HCT116 (cell line): ENCODE measurements around the gene LCMT1.

Source experiments
- EGR1 ChIP-seq: IDR thresholded peaks from 2 replicates; pipeline ENCODE4 v1.6.1; 2012; ENCODE audit warnings: low read depth
- ELF1 ChIP-seq: IDR thresholded peaks from 2 replicates; pipeline ENCODE4 v1.6.1; 2012; ENCODE audit warnings: low read depth, borderline replicate concordance
- EZH2 ChIP-seq: fragments of 200-600 bp; sonication (generic); IDR thresholded peaks from 2 replicates; pipeline ENCODE4 v1.6.1; 2017; ENCODE audit warnings: antibody characterized with exemption, mixed run types
- MAX ChIP-seq: IDR thresholded peaks from 2 replicates; pipeline ENCODE4 v1.6.1; 2012
- POLR2A ChIP-seq: IDR thresholded peaks from 2 replicates; pipeline ENCODE4 v1.7.0; 2011; ENCODE audit warnings: borderline replicate concordance; ENCODE audit not compliant: insufficient read depth, insufficient read length; ENCODE audit errors: extremely low read depth
- RAD21 ChIP-seq: IDR thresholded peaks from 2 replicates; pipeline ENCODE4 v1.6.1; 2012; ENCODE audit warnings: low read depth, mild to moderate bottlenecking
- SP1 ChIP-seq: IDR thresholded peaks from 2 replicates; pipeline ENCODE4 v1.6.1; 2012; ENCODE audit warnings: low read depth
- YY1 ChIP-seq: IDR thresholded peaks from 2 replicates; pipeline ENCODE4 v1.6.1; 2011; ENCODE audit warnings: low read length, low read depth, moderate library complexity, mild to moderate bottlenecking; ENCODE audit not compliant: insufficient replicate concordance; ENCODE audit errors: extremely low read depth
- TF ChIP-seq, protein P1 (sequence below): IDR thresholded peaks from 2 replicates; pipeline ENCODE4 v1.6.1; 2012
- TF ChIP-seq, protein P2 (sequence below), 3 experiments: fragments of 200-600 bp in 1 of 3; sonication (generic) in 1 of 3; IDR thresholded peaks in 2 of 3; conservative IDR thresholded peaks in 1 of 3; 2 replicates each; pipeline ENCODE4 v1.5.1; 2012 to 2017; ENCODE audit warnings: low read depth in 2 of 3, low read length in 2 of 3, antibody characterized with exemption in 1 of 3, borderline replicate concordance in 1 of 3, control low read depth in 1 of 3, mild to moderate bottlenecking in 1 of 3, mixed read lengths in 1 of 3, mixed run types in 1 of 3, moderate library complexity in 1 of 3; ENCODE audit not compliant: insufficient read depth in 1 of 3

GRCh38 chr16:25189305-25189704 is 77.8 kb downstream of the LCMT1 start:
- TF ChIP-seq POLR2A (no peak), EGR1 (no peak), ELF1 (no peak), MAX (no peak), SP1 (no peak), RAD21 (no peak), EZH2 (no peak), YY1 (no peak)
- TF ChIP-seq, protein P1, sequence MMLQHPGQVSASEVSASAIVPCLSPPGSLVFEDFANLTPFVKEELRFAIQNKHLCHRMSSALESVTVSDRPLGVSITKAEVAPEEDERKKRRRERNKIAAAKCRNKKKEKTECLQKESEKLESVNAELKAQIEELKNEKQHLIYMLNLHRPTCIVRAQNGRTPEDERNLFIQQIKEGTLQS: no peak
- TF ChIP-seq, protein P2, sequence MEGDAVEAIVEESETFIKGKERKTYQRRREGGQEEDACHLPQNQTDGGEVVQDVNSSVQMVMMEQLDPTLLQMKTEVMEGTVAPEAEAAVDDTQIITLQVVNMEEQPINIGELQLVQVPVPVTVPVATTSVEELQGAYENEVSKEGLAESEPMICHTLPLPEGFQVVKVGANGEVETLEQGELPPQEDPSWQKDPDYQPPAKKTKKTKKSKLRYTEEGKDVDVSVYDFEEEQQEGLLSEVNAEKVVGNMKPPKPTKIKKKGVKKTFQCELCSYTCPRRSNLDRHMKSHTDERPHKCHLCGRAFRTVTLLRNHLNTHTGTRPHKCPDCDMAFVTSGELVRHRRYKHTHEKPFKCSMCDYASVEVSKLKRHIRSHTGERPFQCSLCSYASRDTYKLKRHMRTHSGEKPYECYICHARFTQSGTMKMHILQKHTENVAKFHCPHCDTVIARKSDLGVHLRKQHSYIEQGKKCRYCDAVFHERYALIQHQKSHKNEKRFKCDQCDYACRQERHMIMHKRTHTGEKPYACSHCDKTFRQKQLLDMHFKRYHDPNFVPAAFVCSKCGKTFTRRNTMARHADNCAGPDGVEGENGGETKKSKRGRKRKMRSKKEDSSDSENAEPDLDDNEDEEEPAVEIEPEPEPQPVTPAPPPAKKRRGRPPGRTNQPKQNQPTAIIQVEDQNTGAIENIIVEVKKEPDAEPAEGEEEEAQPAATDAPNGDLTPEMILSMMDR (IDR thresholded peaks at IDR 0.05 in 2 of 3, conservative IDR thresholded peaks at IDR 0.05 in 1 of 3; ENCODE audit: borderline replicate concordance in 1 of 3, insufficient read depth in 1 of 3, low read depth in 2 of 3, low read length in 2 of 3): no peak
